CD4-positive, alpha-beta T cell (primary cell): Measurements from ENCODE around the gene AKT1. TPM values are rescaled to one million over a fixed set of nuclear protein-coding genes. Genes with fewer than 3 reads are reported as not detected.

Experiments used
- ATAC-seq: fragments of 200-7000 bp; cut with Tn5 transposase; one replicate; pipeline ENCODE4 v1.10.0; 2022; ENCODE audit warnings: mild to moderate bottlenecking; ENCODE audit not compliant: poor library complexity
- CTCF ChIA-PET: fragments of 350-600 bp; sonication (Branson Sonifier 250); formaldehyde crosslinking; loops from one replicate; lab custom pipeline; 2021; ENCODE audit warnings: antibody characterized with exemption, inconsistent platforms; lab: Charles Lee
- POLR2A ChIA-PET: fragments of 350-600 bp; sonication (Branson Sonifier 250); formaldehyde crosslinking; loops from one replicate; lab custom pipeline; 2021; ENCODE audit warnings: antibody characterized with exemption, inconsistent platforms; lab: Charles Lee
- DNase-seq, 14 experiments: peaks; one replicate each; pipeline ENCODE4 v3.0.0-alpha.2; 2013 to 2020; ENCODE audit warnings: mixed read lengths in 2 of 14
- H3K27ac ChIP-seq, 2 donors: one replicate each; pipeline versions ENCODE4 v1.5.1 to v1.7.0; 2013; ENCODE audit warnings: low read length in 2 of 2, low read depth in 1 of 2, mild to moderate bottlenecking in 1 of 2
- H3K27me3 ChIP-seq, 2 experiments: 1 replicate in 1 of 2; 2 replicates in 1 of 2; pipeline versions ENCODE4 v1.6.1 to v1.7.0; 2013; ENCODE audit warnings: low read length in 2 of 2, control low read depth in 1 of 2, mild to moderate bottlenecking in 1 of 2, moderate library complexity in 1 of 2; ENCODE audit not compliant: insufficient read depth in 2 of 2, control insufficient read depth in 1 of 2
- H3K36me3 ChIP-seq: one replicate; pipeline ENCODE4 v1.6.1; 2013; ENCODE audit warnings: low read length, control low read depth; ENCODE audit not compliant: insufficient read depth
- H3K4me1 ChIP-seq: one replicate; pipeline ENCODE4 v1.6.1; 2013; ENCODE audit warnings: low read length, control low read depth; ENCODE audit not compliant: insufficient read depth
- H3K4me3 ChIP-seq: one replicate; pipeline ENCODE4 v1.5.1; 2013; ENCODE audit warnings: mild to moderate bottlenecking, low read length, moderate library complexity
- H3K9me3 ChIP-seq, 2 experiments: 1 replicate in 1 of 2; 2 replicates in 1 of 2; pipeline versions ENCODE4 v1.6.1 to v1.7.0; 2013; ENCODE audit warnings: low read length in 2 of 2, mild to moderate bottlenecking in 2 of 2, control low read depth in 1 of 2, moderate library complexity in 1 of 2; ENCODE audit not compliant: control insufficient read depth in 1 of 2, insufficient read depth in 1 of 2
- H3K27ac Mint-ChIP-seq: one replicate; pipeline ENCODE4 v1.8.0; 2020; ENCODE audit warnings: mixed read lengths
- H3K27me3 Mint-ChIP-seq: one replicate; pipeline ENCODE4 v1.8.0; 2021; ENCODE audit warnings: mixed read lengths
- H3K36me3 Mint-ChIP-seq: one replicate; pipeline ENCODE4 v1.8.0; 2021; ENCODE audit warnings: low read depth, mixed read lengths
- H3K4me1 Mint-ChIP-seq: one replicate; pipeline ENCODE4 v1.8.0; 2021; ENCODE audit warnings: low read depth, mixed read lengths
- H3K4me3 Mint-ChIP-seq: one replicate; pipeline ENCODE4 v1.8.0; 2020; ENCODE audit warnings: mild to moderate bottlenecking, mixed read lengths
- H3K9me3 Mint-ChIP-seq: one replicate; pipeline ENCODE4 v1.8.0; 2020; ENCODE audit warnings: mixed read lengths
- CTCF ChIP-seq: fragments of 200-600 bp; IDR thresholded peaks from one replicate; pipeline ENCODE4 v1.8.0; 2022; ENCODE audit warnings: antibody characterized with exemption, mild to moderate bottlenecking
- intact Hi-C, 2 experiments: fragments of 100-400 bp; cut with DNase I in 1 of 2; cut with micrococcal nuclease in 1 of 2; formaldehyde crosslinking; loops; one replicate each; pipeline versions ENCODE4 v1.15.1 to v1.9.0; 2023 to 2025; cut with DNase I, micrococcal nuclease
- total RNA-seq, 174 experiments: library from RNA in 2 of 174; stranded (reverse) in 2 of 174; gene quantifications; one replicate each; pipeline ENCODE4 v1.2.3 and lab custom pipeline; 2021 to 2026

Gene AKT1
- total RNA-seq, 2 experiments from 2014 or later: 58.8 to 66.5 TPM

DNA sequence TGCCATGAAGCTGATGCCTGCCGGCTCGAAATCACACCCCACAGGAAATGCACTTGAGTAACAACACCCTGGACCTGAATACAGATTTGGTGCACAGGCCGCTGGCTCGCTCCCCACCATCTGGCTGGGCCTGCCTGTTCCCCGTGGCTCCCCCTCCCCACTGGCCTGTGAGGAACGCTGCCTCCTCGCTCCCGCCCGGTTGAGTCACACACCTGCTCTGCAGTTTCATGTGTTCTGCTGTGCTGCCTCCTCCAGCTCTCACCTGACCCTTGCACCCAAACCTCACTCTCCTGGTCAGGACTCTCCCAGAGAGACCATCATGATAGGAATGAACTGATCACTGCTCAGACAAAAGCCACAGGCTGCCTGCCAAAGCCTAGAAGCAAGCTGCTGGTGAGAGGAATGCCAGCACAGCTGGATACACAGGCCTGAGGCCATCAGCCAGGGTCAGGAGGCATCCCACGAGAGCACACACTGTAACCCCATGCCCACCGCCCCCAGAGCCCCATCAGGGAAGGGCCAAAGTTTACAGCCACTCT, 46.4 kb downstream of the AKT1 start:
- POLR2A ChIA-PET: no interaction called here
- Histone ChIP-seq H3K27me3 (no peaks in the 10 kb centered on the region), H3K9me3 (no peaks in the 10 kb centered on the region), H3K4me1 (peaks cover 24% of the 10 kb centered on the region), H3K27ac (no peak overlapping the region), H3K36me3 (no peaks in the 10 kb centered on the region), H3K4me3 (no peak overlapping the region)
- Mint-ChIP-seq H3K27ac (no peak overlapping the region), H3K36me3 (peaks cover 16% of the 10 kb centered on the region), H3K4me3 (no peak overlapping the region), H3K27me3 (no peaks in the 10 kb centered on the region), H3K9me3 (no peaks in the 10 kb centered on the region), H3K4me1 (peaks cover 16% of the 10 kb centered on the region)
- ATAC-seq (no peak), DNase-seq (no peak)
- intact Hi-C loops: no loop called here
- CTCF ChIA-PET: no interaction called here
- no peak for TF ChIP-seq CTCF

DNA sequence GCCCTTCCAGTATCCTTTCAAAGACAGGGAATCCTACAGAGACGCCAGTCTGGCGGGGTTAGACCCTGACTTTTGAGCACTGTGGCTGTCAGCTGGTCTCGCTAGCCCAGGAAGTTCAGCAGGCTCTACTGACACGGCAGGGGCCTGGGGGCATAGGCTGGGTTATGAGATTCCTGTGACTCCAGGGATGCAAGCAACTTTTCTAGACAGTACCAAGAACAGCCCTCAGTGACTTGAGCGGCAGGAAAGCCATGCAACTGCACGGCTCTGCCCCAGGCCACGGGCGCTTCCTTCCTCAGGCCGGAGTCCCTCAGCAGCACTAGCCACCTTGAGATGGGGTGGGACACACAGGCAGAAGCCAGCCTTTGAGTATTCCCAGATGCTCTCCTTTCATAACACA, 47.7 kb downstream of the AKT1 start:
- peaks cover 15% of the 10 kb centered on the region for H3K4me1 ChIP-seq
- no peaks in the 10 kb centered on the region for H3K9me3 ChIP-seq
- no peaks in the 10 kb centered on the region for H3K36me3 ChIP-seq
- H3K36me3 Mint-ChIP-seq: peaks cover 5% of the 10 kb centered on the region
- no peak for TF ChIP-seq CTCF
- DNase-seq: no peak
- POLR2A ChIA-PET: no interaction called here
- H3K4me3 Mint-ChIP-seq: no peak overlapping the region
- H3K27me3 ChIP-seq: no peaks in the 10 kb centered on the region
- H3K4me1 Mint-ChIP-seq: peaks cover 6% of the 10 kb centered on the region
- intact Hi-C loops: no loop called here
- H3K27ac ChIP-seq: no peak overlapping the region
- H3K27me3 Mint-ChIP-seq: no peaks in the 10 kb centered on the region
- CTCF ChIA-PET: no interaction called here
- no peak overlapping the region for H3K27ac Mint-ChIP-seq
- no peaks in the 10 kb centered on the region for H3K9me3 Mint-ChIP-seq
- H3K4me3 ChIP-seq: no peak overlapping the region
- ATAC-seq: no peak

DNA sequence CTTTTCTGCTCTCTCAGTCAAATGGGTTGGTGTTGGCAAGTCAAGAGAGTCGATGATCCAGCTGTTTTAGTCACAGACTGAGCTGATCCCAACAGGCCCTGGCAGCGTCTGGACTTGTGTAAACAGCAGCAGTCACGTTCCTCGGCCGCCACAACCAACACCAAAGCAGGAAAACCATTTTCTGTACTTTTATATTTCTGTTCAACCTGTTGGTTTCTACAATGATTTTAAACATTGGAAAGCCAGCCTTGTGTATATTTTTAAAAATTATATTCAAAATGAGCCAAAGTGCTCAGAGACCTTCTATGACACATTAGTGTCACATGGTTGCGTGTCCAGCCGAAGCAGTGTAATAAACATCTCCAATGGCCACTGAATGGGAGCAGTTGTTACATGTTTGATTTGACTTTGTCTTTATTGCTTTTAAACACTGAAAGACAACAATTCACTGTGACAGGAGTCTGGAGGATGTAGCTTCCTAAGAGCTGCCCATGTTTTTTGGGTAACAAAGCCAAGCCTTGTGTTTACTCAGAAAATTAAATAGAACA, 48.5 kb downstream of the AKT1 start:
- Mint-ChIP-seq H3K4me3 (no peak overlapping the region), H3K9me3 (no peaks in the 10 kb centered on the region), H3K27ac (no peak overlapping the region), H3K27me3 (no peaks in the 10 kb centered on the region), H3K36me3 (no peaks in the 10 kb centered on the region), H3K4me1 (no peaks in the 10 kb centered on the region)
- DNase-seq (no peak), ATAC-seq (no peak)
- Histone ChIP-seq H3K36me3 (no peaks in the 10 kb centered on the region), H3K27me3 (no peaks in the 10 kb centered on the region), H3K9me3 (no peaks in the 10 kb centered on the region), H3K4me1 (peaks cover 12% of the 10 kb centered on the region), H3K4me3 (no peak overlapping the region), H3K27ac (no peak overlapping the region)
- CTCF ChIA-PET: no interaction called here
- POLR2A ChIA-PET: no interaction called here
- intact Hi-C loops: no loop called here
- TF ChIP-seq CTCF: no peak
